Adrenal gland (tissue), 12 donors: ENCODE measurements around the gene CDK16. TPM values are rescaled to one million over a fixed set of nuclear protein-coding genes. Genes with fewer than 3 reads are reported as not detected.

Experiments used
- DNase-seq, 7 donors: peaks; one replicate each; pipeline ENCODE4 v3.0.0-alpha.2; 2019 to 2020
- H3K27ac ChIP-seq, 5 donors: fragments of 200-600 bp; sonication (generic) in 4 of 5; 1 replicate in 3 of 5; 2 replicates in 2 of 5; pipeline versions ENCODE4 v1.5.1 to v1.8.0; 2016 to 2020; ENCODE audit warnings: mild to moderate bottlenecking in 1 of 5
- H3K27me3 ChIP-seq: fragments of 200-600 bp; 2 replicates; pipeline ENCODE4 v1.8.0; 2021
- H3K36me3 ChIP-seq, 2 donors: fragments of 200-600 bp; replicated peaks in 1 of 2; 1 replicate in 1 of 2; 2 replicates in 1 of 2; pipeline versions ENCODE4 v1.5.1 to v1.8.0; 2018 to 2022
- H3K4me1 ChIP-seq, 2 donors: fragments of 200-600 bp; replicated peaks in 1 of 2; 1 replicate in 1 of 2; 2 replicates in 1 of 2; pipeline versions ENCODE4 v1.5.1 to v1.8.0; 2018 to 2021
- H3K4me3 ChIP-seq, 4 donors: fragments of 200-600 bp; sonication (generic) in 3 of 4; one replicate each; pipeline ENCODE4 v1.5.1; 2016 to 2018
- H3K9me3 ChIP-seq, 3 donors: fragments of 200-600 bp; sonication (generic) in 1 of 3; replicated peaks in 1 of 3; 1 replicate in 2 of 3; 2 replicates in 1 of 3; pipeline versions ENCODE4 v1.5.1 to v1.8.0; 2016 to 2021
- CTCF ChIP-seq, 6 experiments: fragments of 450-650 bp in 4 of 6; fragments of 200-600 bp in 2 of 6; sonication (generic) in 1 of 6; IDR thresholded peaks; 1 replicate in 5 of 6; 2 replicates in 1 of 6; pipeline versions ENCODE4 v1.5.1 to v1.8.0; 2016 to 2021; ENCODE audit warnings: antibody characterized with exemption in 6 of 6, mild to moderate bottlenecking in 2 of 6, moderate library complexity in 1 of 6
- POLR2A ChIP-seq, 2 donors: fragments of 450-650 bp; IDR thresholded peaks; one replicate each; pipeline ENCODE4 v1.6.1; 2017; ENCODE audit warnings: antibody characterized with exemption in 2 of 2, mild to moderate bottlenecking in 2 of 2, moderate library complexity in 1 of 2
- WGBS, 4 donors: extraction: QIAGEN DNeasy Blood & Tissue Kit in 2 of 4; methylation state at CpG; one replicate each; pipeline versions ENCODE4 v1.1.5 to v1.1.7; 2013 to 2017; 5-methylcytosine and 5-hydroxymethylcytosine counted together
- intact Hi-C, 2 donors: fragments of 100-400 bp; cut with DNase I; formaldehyde crosslinking; loops; one replicate each; pipeline versions ENCODE4 v1.14.1 to v1.15.0; 2022 to 2023
- polyA plus RNA-seq, 3 donors: library from polyadenylated mRNA; stranded (reverse); fragments of 200-250 nt in 2 of 3; fragments of 350-450 nt in 1 of 3; fragmentation: Illumina TruSeq in 1 of 3; extraction: RNeasy Lipid Tissue Mini Kit (QIAGEN cat#74804) in 1 of 3; gene quantifications; one replicate each; pipeline ENCODE4 v1.2.3, GENCODE V29; 2013 to 2014
- total RNA-seq, 9 donors: library from RNA; depleted of rRNA in 4 of 9; stranded (reverse); fragments of >200 nt in 4 of 9; fragments of 120-200 nt in 1 of 9; fragmentation: NEBNext Ultra II Directional in 1 of 9; extraction: Animal tissue kit (Norgen Biotek cat#: 25700) in 1 of 9; gene quantifications; one replicate each; pipeline versions ENCODE4 v1.1.0 to v1.2.4, GENCODE V29; 2013 to 2023
- donor health status: healthy with polysubstance abuse.
- donor health status: Bipolar disorder and iron deficiency.
- donor health status: DM: yes; HTN: yes; CAD: no.
- donor health status: DM: no; HTN: no; CAD: no.
- donor health status: DM: no; HTN: no; CAD: no.
- donor health status: DM: yes; HTN: yes; CAD: no.

The CDK16 gene
- total and polyA plus RNA-seq, 12 donors, result 50.5 to 187 (median 115) TPM

DNA sequence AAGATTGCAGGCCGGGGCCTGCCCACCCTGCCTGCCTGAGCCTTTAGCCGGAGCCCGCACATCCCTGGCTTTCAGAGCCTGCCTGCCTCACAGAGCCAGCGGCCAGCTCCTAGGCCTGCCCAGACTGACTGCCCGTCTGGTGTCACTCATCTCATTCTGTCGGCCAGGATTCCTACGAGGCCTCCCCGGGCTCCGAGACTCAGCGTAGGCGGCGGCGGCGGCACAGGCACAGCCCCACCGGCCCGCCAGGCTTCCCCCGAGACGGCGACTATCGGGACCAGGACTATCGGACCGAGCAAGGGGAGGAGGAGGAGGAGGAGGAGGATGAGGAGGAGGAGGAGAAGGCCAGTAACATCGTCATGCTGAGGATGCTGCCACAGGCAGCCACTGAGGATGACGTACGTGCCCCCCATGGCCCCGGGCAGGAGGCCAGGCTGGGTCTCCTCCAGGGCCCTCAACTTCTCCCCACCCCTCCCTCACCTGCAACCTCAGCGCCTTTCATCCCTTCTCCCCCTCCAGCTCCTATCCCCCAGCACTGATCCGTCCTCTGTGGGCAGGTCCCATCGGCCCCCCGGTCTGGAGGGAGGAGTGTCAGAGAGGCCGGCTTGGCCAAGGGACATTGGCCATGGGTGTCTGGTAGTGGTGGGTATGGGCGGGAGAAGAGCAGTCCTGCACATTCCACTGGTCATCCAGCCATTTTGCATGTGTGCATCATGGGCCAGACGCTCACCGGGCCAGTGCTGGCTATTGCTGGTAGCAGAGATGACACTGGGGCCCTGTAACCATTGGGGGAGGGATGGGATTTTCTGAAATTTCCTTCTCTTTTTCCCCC lies 47.4 kb upstream of the CDK16 start:
- TF ChIP-seq POLR2A (IDR thresholded peaks at IDR 0.05), result no peak
- TF ChIP-seq CTCF (IDR thresholded peaks at IDR 0.05), result no peak

DNA sequence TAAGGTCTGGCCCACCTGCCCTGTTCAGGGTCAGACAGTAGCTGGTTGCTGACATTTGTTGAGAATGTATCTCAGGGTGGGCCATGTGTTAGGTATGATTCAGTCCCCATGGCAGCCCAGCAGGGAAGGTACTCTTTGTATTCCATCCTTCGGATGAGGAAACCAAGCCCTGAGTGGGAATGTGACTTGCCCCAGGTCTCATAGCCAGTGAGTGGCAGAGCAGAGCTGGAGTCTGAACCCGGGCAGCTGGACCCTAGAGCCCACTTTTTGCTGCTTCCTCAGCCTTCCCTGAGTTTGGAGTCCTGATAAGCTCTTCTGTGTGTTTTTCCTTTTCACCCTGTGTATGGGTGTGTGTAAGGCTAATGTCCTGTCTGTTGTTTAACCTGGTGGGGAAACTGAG lies 46.5 kb upstream of the CDK16 start:
- intact Hi-C loops, result no loop called here
- peaks cover 0 to 37% of the 10 kb centered on the region in 2 donors for H3K36me3 ChIP-seq
- H3K9me3 ChIP-seq, result no peaks in the 10 kb centered on the region
- peak in 2 of 7 donors; percentile 5 to 8 for DNase-seq
- TF ChIP-seq POLR2A (IDR thresholded peaks at IDR 0.05) (no peak), CTCF (IDR thresholded peaks at IDR 0.05) (no peak)
- 81 to 100% (median 97%) methylated on average over 2 of the region's 2 CpGs; no CpG with 5 or more reads in 1 of the 4 donors for WGBS, 4 donors
- H3K4me3 ChIP-seq, result no peak overlapping the region
- H3K4me1 ChIP-seq, result no peaks in the 10 kb centered on the region
- no peak overlapping the region for H3K27ac ChIP-seq
- peaks cover 6% of the 10 kb centered on the region for H3K27me3 ChIP-seq

More for the DNA sequence above, 47.4 kb upstream of the CDK16 start:
- no peaks in the 10 kb centered on the region for H3K9me3 ChIP-seq
- 88 to 98% (median 92%) methylated on average over 14 to 32 of the region's 34 CpGs for WGBS, 4 donors
- H3K27ac ChIP-seq, result no peak overlapping the region
- DNase-seq, result peak in 2 of 7 donors; percentile 12 to 13
- intact Hi-C loops, result no loop called here
- H3K4me1 ChIP-seq, result no peaks in the 10 kb centered on the region
- peaks cover 6% of the 10 kb centered on the region for H3K27me3 ChIP-seq
- H3K36me3 ChIP-seq, result peaks cover 0 to 28% of the 10 kb centered on the region in 2 donors
- H3K4me3 ChIP-seq, result no peak overlapping the region

DNA sequence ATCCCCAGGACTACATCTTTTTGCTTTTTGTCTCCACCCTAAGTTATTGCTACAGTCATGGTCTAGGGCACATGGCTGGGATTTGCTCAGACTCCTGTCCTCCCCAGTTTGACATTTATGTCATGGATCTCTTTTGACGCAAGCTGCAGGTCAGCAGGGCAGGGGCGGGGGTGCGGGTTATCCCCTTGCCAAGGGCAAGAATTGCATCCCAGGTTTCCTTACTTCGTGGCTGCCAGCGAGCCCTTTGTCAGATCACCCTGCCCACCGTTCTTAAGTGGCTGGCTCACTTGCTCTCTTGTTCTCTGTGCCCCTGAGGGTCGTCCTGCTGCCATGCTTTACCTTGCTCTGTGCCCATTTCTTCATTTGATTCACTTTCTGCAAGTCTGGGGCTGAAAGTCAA lies 45.9 kb upstream of the CDK16 start:
- intact Hi-C loops, result no loop called here
- peak in 3 of 7 donors; percentile 8 to 19 (median 14) for DNase-seq
- H3K4me3 ChIP-seq, result no peak overlapping the region
- 49 to 75% (median 58%) methylated on average over 5 to 7 of the region's 7 CpGs for WGBS, 4 donors
- no peak for TF ChIP-seq CTCF (IDR thresholded peaks at IDR 0.05)
- TF ChIP-seq POLR2A (IDR thresholded peaks at IDR 0.05), result no peak
- no peaks in the 10 kb centered on the region for H3K4me1 ChIP-seq
- H3K27ac ChIP-seq, result no peak overlapping the region
- H3K36me3 ChIP-seq, result peaks cover 0 to 40% of the 10 kb centered on the region in 2 donors
- peaks cover 6% of the 10 kb centered on the region for H3K27me3 ChIP-seq
- H3K9me3 ChIP-seq, result no peaks in the 10 kb centered on the region

DNA sequence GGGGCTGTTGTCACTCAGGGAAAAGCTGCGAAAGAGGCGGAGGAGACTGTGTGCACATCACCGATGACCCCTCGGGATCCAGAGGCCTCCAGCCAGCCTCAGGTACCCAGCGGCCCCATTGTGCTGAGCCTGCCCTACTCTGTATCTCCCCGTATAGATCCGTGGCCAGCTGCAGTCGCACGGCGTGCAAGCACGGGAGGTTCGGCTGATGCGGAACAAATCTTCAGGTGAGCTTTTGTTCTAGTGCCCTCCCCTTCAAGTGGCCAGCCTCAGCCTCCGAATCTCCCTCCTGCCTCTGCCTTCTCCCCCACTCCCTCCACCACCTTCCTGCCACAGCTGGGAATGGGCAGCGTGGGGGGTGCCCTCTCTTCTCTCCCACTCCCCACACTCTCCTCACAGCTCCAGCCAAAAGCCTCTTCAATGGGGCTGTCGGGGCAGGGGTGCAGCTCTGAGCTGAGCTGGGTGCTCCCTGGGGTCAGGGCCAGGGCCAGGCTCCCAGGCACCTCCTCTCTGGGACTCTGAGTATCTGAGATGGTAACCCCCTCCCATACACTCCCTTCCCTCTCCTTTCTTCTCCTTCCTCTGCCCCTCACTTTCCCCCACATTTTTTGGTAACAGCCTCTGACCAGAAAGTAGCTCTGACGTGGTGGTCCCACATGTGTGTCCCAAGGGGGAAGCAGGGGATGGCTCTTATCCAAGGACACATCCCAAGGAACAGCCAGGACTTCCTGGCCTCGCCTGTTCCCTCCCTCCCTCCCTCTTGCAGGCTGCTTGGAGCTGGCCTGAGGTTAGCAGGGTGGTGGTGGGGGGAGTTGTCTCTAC lies 45.3 kb upstream of the CDK16 start:
- 71 to 81% (median 75%) methylated on average over 13 to 18 of the region's 18 CpGs for WGBS, 4 donors
- Histone ChIP-seq H3K27me3 (peaks cover 6% of the 10 kb centered on the region), H3K4me1 (no peaks in the 10 kb centered on the region), H3K27ac (no peak overlapping the region), H3K36me3 (peaks cover 0 to 42% of the 10 kb centered on the region in 2 donors), H3K4me3 (no peak overlapping the region), H3K9me3 (no peaks in the 10 kb centered on the region)
- TF ChIP-seq CTCF (IDR thresholded peaks at IDR 0.05) (no peak), POLR2A (IDR thresholded peaks at IDR 0.05) (no peak)
- intact Hi-C loops, result no loop called here
- peak in 2 of 7 donors; percentile 14 to 18 for DNase-seq
